Lower leg skin (tissue), 3 donors: ENCODE measurements around the gene VSTM2B.

ENCODE experiments used
- POLR2A ChIP-seq, 2 donors: fragments of 450-650 bp; IDR thresholded peaks; one replicate each; pipeline ENCODE4 v1.6.1; 2016 to 2017; ENCODE audit warnings: antibody characterized with exemption in 2 of 2, mild to moderate bottlenecking in 1 of 2, moderate library complexity in 1 of 2
- TF ChIP-seq, protein P1 (sequence below), 3 donors: fragments of 450-650 bp; IDR thresholded peaks; one replicate each; pipeline ENCODE4 v1.5.1; 2016; ENCODE audit warnings: antibody characterized with exemption in 3 of 3, mild to moderate bottlenecking in 3 of 3, moderate library complexity in 2 of 3

DNA sequence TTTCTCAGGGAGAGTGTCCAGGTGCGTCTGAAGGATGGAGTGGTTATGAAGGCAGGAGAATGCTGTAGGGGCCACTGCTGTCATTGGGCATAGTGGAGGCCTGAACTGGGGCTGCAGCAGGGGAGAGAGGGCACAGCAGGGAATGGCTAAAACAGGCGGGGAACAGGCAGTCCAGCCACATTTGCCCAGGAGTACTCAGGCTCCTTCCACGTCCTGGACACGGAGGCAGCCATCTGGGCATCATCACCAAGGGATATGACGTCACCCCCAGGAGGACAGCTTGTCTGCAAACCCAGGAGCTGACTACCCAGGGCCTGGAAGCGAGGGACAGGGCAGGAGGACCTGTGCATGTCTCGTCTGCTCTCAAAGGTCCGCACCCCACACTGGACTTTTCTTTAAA is 22.2 kb downstream of the VSTM2B start:
- TF ChIP-seq POLR2A (IDR thresholded peaks at IDR 0.05), result no peak
- TF ChIP-seq, protein P1, sequence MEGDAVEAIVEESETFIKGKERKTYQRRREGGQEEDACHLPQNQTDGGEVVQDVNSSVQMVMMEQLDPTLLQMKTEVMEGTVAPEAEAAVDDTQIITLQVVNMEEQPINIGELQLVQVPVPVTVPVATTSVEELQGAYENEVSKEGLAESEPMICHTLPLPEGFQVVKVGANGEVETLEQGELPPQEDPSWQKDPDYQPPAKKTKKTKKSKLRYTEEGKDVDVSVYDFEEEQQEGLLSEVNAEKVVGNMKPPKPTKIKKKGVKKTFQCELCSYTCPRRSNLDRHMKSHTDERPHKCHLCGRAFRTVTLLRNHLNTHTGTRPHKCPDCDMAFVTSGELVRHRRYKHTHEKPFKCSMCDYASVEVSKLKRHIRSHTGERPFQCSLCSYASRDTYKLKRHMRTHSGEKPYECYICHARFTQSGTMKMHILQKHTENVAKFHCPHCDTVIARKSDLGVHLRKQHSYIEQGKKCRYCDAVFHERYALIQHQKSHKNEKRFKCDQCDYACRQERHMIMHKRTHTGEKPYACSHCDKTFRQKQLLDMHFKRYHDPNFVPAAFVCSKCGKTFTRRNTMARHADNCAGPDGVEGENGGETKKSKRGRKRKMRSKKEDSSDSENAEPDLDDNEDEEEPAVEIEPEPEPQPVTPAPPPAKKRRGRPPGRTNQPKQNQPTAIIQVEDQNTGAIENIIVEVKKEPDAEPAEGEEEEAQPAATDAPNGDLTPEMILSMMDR (IDR thresholded peaks at IDR 0.05), result no peak
